Kidney (tissue), 14 donors: ENCODE data around the gene ZNF618. TPM values are rescaled to one million over a fixed set of nuclear protein-coding genes. Genes with fewer than 3 reads are reported as not detected.
A peak's percentile ranks its signal among the peaks of the same experiment; 100 is the strongest.

Experiments
- DNase-seq, 5 donors: peaks; one replicate each; pipeline ENCODE4 v3.0.0-alpha.2; 2013 to 2020
- FAIRE-seq: peaks from 2 replicates; lab custom pipeline; 2012; peaks lifted over from hg19 to GRCh38; lab: Jason Lieb, UNC
- H3K27ac ChIP-seq, 2 donors: one replicate each; pipeline ENCODE4 v1.7.0; 2013; ENCODE audit warnings: low read depth in 2 of 2, low read length in 2 of 2, inconsistent platforms in 1 of 2
- H3K27me3 ChIP-seq: one replicate; pipeline ENCODE4 v1.7.1; 2013; ENCODE audit warnings: low read length, inconsistent platforms; ENCODE audit not compliant: control insufficient read depth, insufficient read depth
- H3K36me3 ChIP-seq, 3 donors: one replicate each; pipeline versions ENCODE4 v1.7.0 to v1.7.1; 2013; ENCODE audit warnings: low read length in 3 of 3, control low read depth in 1 of 3, inconsistent platforms in 1 of 3; ENCODE audit not compliant: insufficient read depth in 3 of 3, control insufficient read depth in 2 of 3
- H3K4me1 ChIP-seq, 3 donors: one replicate each; pipeline versions ENCODE4 v1.7.0 to v1.7.1; 2013; ENCODE audit warnings: low read length in 3 of 3, inconsistent platforms in 1 of 3, low read depth in 1 of 3; ENCODE audit not compliant: control insufficient read depth in 2 of 3, insufficient read depth in 2 of 3
- H3K4me3 ChIP-seq, 3 donors: one replicate each; pipeline versions ENCODE4 v1.7.0 to v1.8.1; 2013; ENCODE audit warnings: low read length in 3 of 3, control low read depth in 1 of 3, inconsistent platforms in 1 of 3
- H3K9ac ChIP-seq, 3 donors: one replicate each; pipeline versions ENCODE4 v1.7.0 to v1.7.1; 2013; ENCODE audit warnings: low read length in 3 of 3, control low read depth in 1 of 3, inconsistent platforms in 1 of 3
- H3K9me3 ChIP-seq, 3 donors: one replicate each; pipeline versions ENCODE4 v1.7.0 to v1.7.1; 2013; ENCODE audit warnings: low read length in 3 of 3, control low read depth in 1 of 3, inconsistent platforms in 1 of 3; ENCODE audit not compliant: control insufficient read depth in 2 of 3, insufficient read depth in 1 of 3
- CTCF ChIP-seq: IDR thresholded peaks from 3 replicates; pipeline ENCODE4 v1.5.1; 2012; ENCODE audit warnings: mild to moderate bottlenecking, moderate library complexity, borderline replicate concordance; ENCODE audit not compliant: insufficient read depth; ENCODE audit errors: extremely low read depth
- intact Hi-C: fragments of 100-400 bp; cut with DNase I; formaldehyde crosslinking; loops from one replicate; pipeline ENCODE4 v1.11.1; 2022
- polyA plus RNA-seq: library from polyadenylated mRNA; stranded (reverse); fragments of 350-450 nt; fragmentation: Illumina TruSeq; extraction: RNeasy Lipid Tissue Mini Kit (QIAGEN cat#74804); gene quantifications from one replicate; pipeline ENCODE4 v1.2.3, GENCODE V29; 2014; ENCODE audit warnings: low read depth, low replicate concordance; ENCODE audit not compliant: insufficient read depth
- total RNA-seq: library from RNA; stranded (reverse); fragmentation: NEBNext Ultra II Directional; extraction: Animal tissue kit (Norgen Biotek cat#: 25700); gene quantifications from one replicate; pipeline ENCODE4 v1.2.1, GENCODE V29; 2021
- donor health status: control.
- donor health status: control.
- donor health status: control.
- donor health status: control.
- donor health status: control.
- donor health status: DM: yes; HTN: yes; CAD: no.
- donor health status: Normal renal cell carcinoma (clear cell type).

Gene ZNF618
- total and polyA plus RNA-seq, 2 donors from 2014 or later = 5.6 to 31.9 TPM

- DNase-seq = peak in 4 of 5 donors; percentile 52 to 95 (median 84)
- FAIRE-seq = peak; percentile 96
- Histone ChIP-seq H3K4me3 (peak overlapping the region in 1 of 3 donors; percentile 27), H3K27me3 (no peaks in the 10 kb centered on the region), H3K27ac (peak overlapping the region; percentile 87 to 94), H3K9ac (peak overlapping the region in 1 of 3 donors; percentile 41), H3K9me3 (no peaks in the 10 kb centered on the region), H3K36me3 (no peaks in the 10 kb centered on the region), H3K4me1 (peaks cover 12 to 79% (median 47%) of the 10 kb centered on the region in 3 donors)
- intact Hi-C loops = no loop called here
- no peak for TF ChIP-seq CTCF
These were observed 81.8 kb downstream of the ZNF618 start for GRCh38 chr9:113957821-113958341.

GRCh38 chr9:113958556-113958955, 82.4 kb downstream of the ZNF618 start:
- H3K9me3 ChIP-seq = no peaks in the 10 kb centered on the region
- no peaks in the 10 kb centered on the region for H3K27me3 ChIP-seq
- intact Hi-C loops = no loop called here
- no peaks in the 10 kb centered on the region for H3K36me3 ChIP-seq
- H3K4me3 ChIP-seq = peak overlapping the region in 1 of 3 donors; percentile 27
- H3K4me1 ChIP-seq = peaks cover 12 to 78% (median 49%) of the 10 kb centered on the region in 3 donors
- peak overlapping the region in 1 of 3 donors; percentile 41 for H3K9ac ChIP-seq
- no peak for FAIRE-seq
- peak overlapping the region; percentile 87 to 94 for H3K27ac ChIP-seq
- peak in 2 of 5 donors; percentile 19 to 38 for DNase-seq
- no peak for TF ChIP-seq CTCF

- no peaks in the 10 kb centered on the region for H3K27me3 ChIP-seq
- TF ChIP-seq CTCF = no peak
- peak overlapping the region in 1 of 2 donors; percentile 36 for H3K27ac ChIP-seq
- peaks cover 12 to 69% (median 42%) of the 10 kb centered on the region in 3 donors for H3K4me1 ChIP-seq
- H3K9ac ChIP-seq = no peak overlapping the region
- H3K9me3 ChIP-seq = no peaks in the 10 kb centered on the region
- H3K4me3 ChIP-seq = no peak overlapping the region
- no peak for FAIRE-seq
- no peaks in the 10 kb centered on the region for H3K36me3 ChIP-seq
- peak in 1 of 5 donors; percentile 20 for DNase-seq
- intact Hi-C loops = no loop called here
These were observed 84.7 kb downstream of the ZNF618 start for GRCh38 chr9:113960768-113961167.

GRCh38 chr9:113962396-113962795, 86.3 kb downstream of the ZNF618 start:
- FAIRE-seq = no peak
- intact Hi-C loops = no loop called here

More at GRCh38 chr9:113962396-113962795, 86.3 kb downstream of the ZNF618 start:
- H3K4me1 ChIP-seq = peaks cover 16 to 65% (median 39%) of the 10 kb centered on the region in 3 donors
- H3K9me3 ChIP-seq = no peaks in the 10 kb centered on the region
- TF ChIP-seq CTCF = no peak
- H3K9ac ChIP-seq = no peak overlapping the region
- peak in 1 of 5 donors; percentile 30 for DNase-seq
- no peak overlapping the region for H3K4me3 ChIP-seq
- no peaks in the 10 kb centered on the region for H3K36me3 ChIP-seq
- H3K27me3 ChIP-seq = no peaks in the 10 kb centered on the region
- H3K27ac ChIP-seq = peak overlapping the region in 1 of 2 donors; percentile 29
